Keratinocyte (primary cell): Measurements from ENCODE around the gene TNKS1BP1. TPM values are rescaled to one million over a fixed set of nuclear protein-coding genes. Genes with fewer than 3 reads are reported as not detected.

Experiments used
- DNase-seq: peaks from one replicate; pipeline ENCODE4 v3.0.0-alpha.2; 2011; ENCODE audit warnings: low read depth, missing footprints, low spot score
- FAIRE-seq: peaks from 2 replicates; lab custom pipeline; 2011; peaks lifted over from hg19 to GRCh38; lab: Jason Lieb, UNC
- H2AFZ ChIP-seq: 2 replicates; pipeline ENCODE4 v1.6.0; 2012; ENCODE audit warnings: low read length, control low read depth, inconsistent platforms; ENCODE audit not compliant: control insufficient read depth
- H3K27ac ChIP-seq: 2 replicates; pipeline ENCODE4 v1.5.1; 2011; ENCODE audit warnings: low read length; ENCODE audit not compliant: control insufficient read depth, insufficient read depth
- H3K27me3 ChIP-seq: 3 replicates; pipeline ENCODE4 v1.6.0; 2011; ENCODE audit warnings: low read length; ENCODE audit not compliant: control insufficient read depth, insufficient read depth; ENCODE audit errors: extremely low read depth
- H3K36me3 ChIP-seq, 2 experiments: 2 replicates in 1 of 2; 3 replicates in 1 of 2; pipeline ENCODE4 v1.5.1; 2011; ENCODE audit warnings: low read length in 2 of 2, mild to moderate bottlenecking in 1 of 2; ENCODE audit not compliant: control insufficient read depth in 2 of 2, insufficient read depth in 2 of 2; ENCODE audit errors: extremely low read depth in 1 of 2
- H3K4me1 ChIP-seq: 3 replicates; pipeline ENCODE4 v1.5.1; 2011; ENCODE audit warnings: low read length; ENCODE audit not compliant: control insufficient read depth, insufficient read depth; ENCODE audit errors: extremely low read depth
- H3K4me2 ChIP-seq: 3 replicates; pipeline ENCODE4 v1.6.0; 2011; ENCODE audit warnings: low read depth, low read length; ENCODE audit not compliant: control insufficient read depth, insufficient read depth; ENCODE audit errors: extremely low read depth
- H3K4me3 ChIP-seq, 3 experiments: fragments of 200-600 bp in 1 of 3; sonication (generic) in 1 of 3; 2 replicates in 2 of 3; 3 replicates in 1 of 3; pipeline ENCODE4 v1.5.1; 2011 to 2016; ENCODE audit warnings: low read length in 3 of 3, mild to moderate bottlenecking in 3 of 3, control low read depth in 2 of 3, inconsistent platforms in 1 of 3, low read depth in 1 of 3, mixed read lengths in 1 of 3, mixed run types in 1 of 3, moderate library complexity in 1 of 3; ENCODE audit not compliant: control insufficient read depth in 2 of 3, insufficient read depth in 2 of 3; ENCODE audit errors: extremely low read depth in 1 of 3
- H3K79me2 ChIP-seq: 2 replicates; pipeline ENCODE4 v1.6.0; 2012; ENCODE audit warnings: low read length; ENCODE audit not compliant: control insufficient read depth, insufficient read depth
- H3K9ac ChIP-seq: 3 replicates; pipeline ENCODE4 v1.6.0; 2011; ENCODE audit warnings: low read length; ENCODE audit not compliant: control insufficient read depth, insufficient read depth; ENCODE audit errors: extremely low read depth
- H3K9me1 ChIP-seq: 3 replicates; pipeline ENCODE4 v1.6.0; 2011; ENCODE audit warnings: low read length; ENCODE audit not compliant: control insufficient read depth, insufficient read depth; ENCODE audit errors: extremely low read depth
- H3K9me3 ChIP-seq: 2 replicates; pipeline ENCODE4 v1.5.1; 2012; ENCODE audit warnings: low read depth, low read length; ENCODE audit not compliant: control insufficient read depth
- H4K20me1 ChIP-seq: 3 replicates; pipeline ENCODE4 v1.6.0; 2011; ENCODE audit warnings: low read length; ENCODE audit not compliant: control insufficient read depth, insufficient read depth; ENCODE audit errors: extremely low read depth
- EZH2 ChIP-seq: IDR thresholded peaks from one replicate; pipeline ENCODE4 v1.6.1; 2012; ENCODE audit warnings: inconsistent platforms, mild to moderate bottlenecking, low read length, moderate library complexity
- dilution Hi-C: fragments of 300-500 bp; cut with MboI; formaldehyde crosslinking; loops from one replicate; pipeline ENCODE4 v1.7.0; 2020; ENCODE audit warnings: low sequenced_read_pairs; ENCODE audit not compliant: extremely low pct_ligation_motif_present
- polyA plus RNA-seq, 5 experiments: library from polyadenylated mRNA; depleted of rRNA in 3 of 5; stranded (reverse) in 3 of 5; stranded (forward) in 1 of 5; unstranded in 1 of 5; fragments of >200 nt; gene quantifications; 1 replicate in 1 of 5; 2 replicates in 3 of 5; 3 replicates in 1 of 5; pipeline versions ENCODE4 v1.2.1 to v1.2.3, GENCODE V29; 2011 to 2012; ENCODE audit warnings: missing spikeins in 2 of 5, low read depth in 1 of 5, low replicate concordance in 1 of 5
- TF ChIP-seq, protein P1 (sequence below), 3 experiments: IDR thresholded peaks in 1 of 3; conservative IDR thresholded peaks in 1 of 3; optimal IDR thresholded peaks in 1 of 3; 2 replicates in 2 of 3; 3 replicates in 1 of 3; pipeline versions ENCODE3 to v1.5.1; 2011; ENCODE audit warnings: low read length in 3 of 3, mild to moderate bottlenecking in 3 of 3, moderate library complexity in 2 of 3, control low read depth in 1 of 3, inconsistent platforms in 1 of 3; ENCODE audit not compliant: insufficient read depth in 2 of 3; ENCODE audit errors: extremely low read depth in 1 of 3

The TNKS1BP1 gene
- polyA plus RNA-seq, 1 donor (not counting 4 experiments of a cell fraction or from before 2014, with no cell fraction given): 88.3 TPM

DNA sequence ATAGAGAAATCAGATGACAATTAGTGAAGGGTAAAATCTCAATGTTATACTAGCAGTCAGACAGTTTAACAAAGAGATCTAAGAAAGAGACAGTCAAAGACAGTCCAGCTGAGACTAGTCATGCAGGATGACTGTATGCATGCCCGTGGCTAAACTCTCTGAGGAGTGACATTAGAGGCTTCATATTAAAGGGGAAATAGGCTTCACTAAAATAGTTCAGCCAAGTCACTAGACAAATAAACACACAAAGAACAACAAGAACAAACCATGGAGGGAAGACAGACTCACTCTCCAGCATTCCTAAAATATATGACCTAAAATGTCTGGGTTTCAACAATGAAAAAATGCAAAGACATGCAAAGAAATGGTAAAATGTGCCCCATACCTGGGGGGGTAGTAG is 69.1 kb downstream of the TNKS1BP1 start:
- Histone ChIP-seq H3K4me2 (no peak overlapping the region), H4K20me1 (no peaks in the 10 kb centered on the region), H3K27ac (no peak overlapping the region), H3K4me3 (no peak overlapping the region), H3K27me3 (no peaks in the 10 kb centered on the region), H3K79me2 (no peaks in the 10 kb centered on the region), H3K9me3 (no peaks in the 10 kb centered on the region), H3K36me3 (no peaks in the 10 kb centered on the region), H3K9me1 (no peaks in the 10 kb centered on the region), H3K4me1 (peaks cover 3% of the 10 kb centered on the region), H2AFZ (no peak overlapping the region), H3K9ac (no peak overlapping the region)
- peak; percentile 79 for FAIRE-seq
- dilution Hi-C loops: no loop called here
- DNase-seq: no peak
- TF ChIP-seq EZH2: no peak
- TF ChIP-seq, protein P1, sequence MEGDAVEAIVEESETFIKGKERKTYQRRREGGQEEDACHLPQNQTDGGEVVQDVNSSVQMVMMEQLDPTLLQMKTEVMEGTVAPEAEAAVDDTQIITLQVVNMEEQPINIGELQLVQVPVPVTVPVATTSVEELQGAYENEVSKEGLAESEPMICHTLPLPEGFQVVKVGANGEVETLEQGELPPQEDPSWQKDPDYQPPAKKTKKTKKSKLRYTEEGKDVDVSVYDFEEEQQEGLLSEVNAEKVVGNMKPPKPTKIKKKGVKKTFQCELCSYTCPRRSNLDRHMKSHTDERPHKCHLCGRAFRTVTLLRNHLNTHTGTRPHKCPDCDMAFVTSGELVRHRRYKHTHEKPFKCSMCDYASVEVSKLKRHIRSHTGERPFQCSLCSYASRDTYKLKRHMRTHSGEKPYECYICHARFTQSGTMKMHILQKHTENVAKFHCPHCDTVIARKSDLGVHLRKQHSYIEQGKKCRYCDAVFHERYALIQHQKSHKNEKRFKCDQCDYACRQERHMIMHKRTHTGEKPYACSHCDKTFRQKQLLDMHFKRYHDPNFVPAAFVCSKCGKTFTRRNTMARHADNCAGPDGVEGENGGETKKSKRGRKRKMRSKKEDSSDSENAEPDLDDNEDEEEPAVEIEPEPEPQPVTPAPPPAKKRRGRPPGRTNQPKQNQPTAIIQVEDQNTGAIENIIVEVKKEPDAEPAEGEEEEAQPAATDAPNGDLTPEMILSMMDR (optimal IDR thresholded peaks at IDR 0.05 in 1 of 3, IDR thresholded peaks at IDR 0.05 in 1 of 3, conservative IDR thresholded peaks at IDR 0.05 in 1 of 3; ENCODE audit: extremely low read depth in 1 of 3, insufficient read depth in 2 of 3, low read length in 3 of 3): no peak

- Histone ChIP-seq H3K36me3 (no peaks in the 10 kb centered on the region), H3K9me1 (no peaks in the 10 kb centered on the region), H4K20me1 (no peaks in the 10 kb centered on the region), H3K27ac (no peak overlapping the region), H3K27me3 (no peaks in the 10 kb centered on the region), H3K9me3 (no peaks in the 10 kb centered on the region), H2AFZ (no peak overlapping the region), H3K79me2 (no peaks in the 10 kb centered on the region), H3K9ac (no peak overlapping the region), H3K4me3 (no peak overlapping the region), H3K4me1 (peaks cover 6% of the 10 kb centered on the region), H3K4me2 (no peak overlapping the region)
- FAIRE-seq (no peak), DNase-seq (no peak)
- dilution Hi-C loops: no loop called here
- TF ChIP-seq, protein P1 (optimal IDR thresholded peaks at IDR 0.05 in 1 of 3, IDR thresholded peaks at IDR 0.05 in 1 of 3, conservative IDR thresholded peaks at IDR 0.05 in 1 of 3; ENCODE audit: extremely low read depth in 1 of 3, insufficient read depth in 2 of 3, low read length in 3 of 3): no peak
- TF ChIP-seq EZH2: no peak
Observed at GRCh38 chr11:57254631-57255030, 70.1 kb downstream of the TNKS1BP1 start.
